Adrenal gland (tissue), 5 donors: ENCODE measurements around the gene DLGAP1.

Source experiments
- POLR2A ChIP-seq, 2 donors: fragments of 450-650 bp; IDR thresholded peaks; one replicate each; pipeline ENCODE4 v1.6.1; 2017; ENCODE audit warnings: antibody characterized with exemption in 2 of 2, mild to moderate bottlenecking in 2 of 2, moderate library complexity in 1 of 2
- TF ChIP-seq, protein P1 (sequence below), 6 experiments: fragments of 450-650 bp in 4 of 6; fragments of 200-600 bp in 2 of 6; sonication (generic) in 1 of 6; IDR thresholded peaks; 1 replicate in 5 of 6; 2 replicates in 1 of 6; pipeline versions ENCODE4 v1.5.1 to v1.8.0; 2016 to 2021; ENCODE audit warnings: antibody characterized with exemption in 6 of 6, mild to moderate bottlenecking in 2 of 6, moderate library complexity in 1 of 6
- donor health status: DM: no; HTN: no; CAD: no.

GRCh38 chr18:3789525-3789924 lies 665.6 kb downstream of the DLGAP1 start:
- TF ChIP-seq, protein P1, sequence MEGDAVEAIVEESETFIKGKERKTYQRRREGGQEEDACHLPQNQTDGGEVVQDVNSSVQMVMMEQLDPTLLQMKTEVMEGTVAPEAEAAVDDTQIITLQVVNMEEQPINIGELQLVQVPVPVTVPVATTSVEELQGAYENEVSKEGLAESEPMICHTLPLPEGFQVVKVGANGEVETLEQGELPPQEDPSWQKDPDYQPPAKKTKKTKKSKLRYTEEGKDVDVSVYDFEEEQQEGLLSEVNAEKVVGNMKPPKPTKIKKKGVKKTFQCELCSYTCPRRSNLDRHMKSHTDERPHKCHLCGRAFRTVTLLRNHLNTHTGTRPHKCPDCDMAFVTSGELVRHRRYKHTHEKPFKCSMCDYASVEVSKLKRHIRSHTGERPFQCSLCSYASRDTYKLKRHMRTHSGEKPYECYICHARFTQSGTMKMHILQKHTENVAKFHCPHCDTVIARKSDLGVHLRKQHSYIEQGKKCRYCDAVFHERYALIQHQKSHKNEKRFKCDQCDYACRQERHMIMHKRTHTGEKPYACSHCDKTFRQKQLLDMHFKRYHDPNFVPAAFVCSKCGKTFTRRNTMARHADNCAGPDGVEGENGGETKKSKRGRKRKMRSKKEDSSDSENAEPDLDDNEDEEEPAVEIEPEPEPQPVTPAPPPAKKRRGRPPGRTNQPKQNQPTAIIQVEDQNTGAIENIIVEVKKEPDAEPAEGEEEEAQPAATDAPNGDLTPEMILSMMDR (IDR thresholded peaks at IDR 0.05) = no peak
- no peak for TF ChIP-seq POLR2A (IDR thresholded peaks at IDR 0.05)
